SH-SY5Y (cell line): Measurements from ENCODE around the gene SPINK6.

ENCODE experiments used
- GATA2 ChIP-seq: IDR thresholded peaks from 2 replicates; pipeline ENCODE4 v1.6.1; 2011; ENCODE audit warnings: mild to moderate bottlenecking, low read depth, low read length
- GATA3 ChIP-seq: IDR thresholded peaks from 2 replicates; pipeline ENCODE4 v1.6.1; 2011; ENCODE audit warnings: low read depth, mild to moderate bottlenecking, low read length, moderate library complexity

DNA sequence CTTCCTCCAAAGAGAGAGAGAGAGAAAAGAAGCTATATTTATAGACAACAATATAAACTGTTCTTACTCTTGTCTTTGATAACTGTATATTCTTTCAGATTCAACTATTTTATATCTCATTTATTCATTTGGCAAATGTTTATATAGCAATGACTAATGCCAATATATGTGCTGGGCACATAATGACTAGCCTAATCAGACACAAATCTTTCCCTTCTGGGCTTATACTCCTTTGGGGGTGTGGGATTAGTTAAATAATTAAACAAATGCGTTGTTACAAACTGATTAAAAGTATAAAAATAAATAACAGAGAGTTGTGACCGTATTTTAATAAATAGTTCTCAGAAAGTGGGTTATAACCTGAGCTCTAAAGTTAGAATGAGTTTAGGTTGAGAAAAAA lies 30.5 kb upstream of the SPINK6 start:
- TF ChIP-seq GATA2, result no peak
- no peak for TF ChIP-seq GATA3
